NCI-H2081 treated with DMSO at 0.1 percent for 48 hours (cell line): ENCODE results near the gene LRRC30.

Experiments used
- DNase-seq: peaks from one replicate; lab custom pipeline; 2025; lab: John Stamatoyannopoulos, UW

LRRC30 gene

DNA sequence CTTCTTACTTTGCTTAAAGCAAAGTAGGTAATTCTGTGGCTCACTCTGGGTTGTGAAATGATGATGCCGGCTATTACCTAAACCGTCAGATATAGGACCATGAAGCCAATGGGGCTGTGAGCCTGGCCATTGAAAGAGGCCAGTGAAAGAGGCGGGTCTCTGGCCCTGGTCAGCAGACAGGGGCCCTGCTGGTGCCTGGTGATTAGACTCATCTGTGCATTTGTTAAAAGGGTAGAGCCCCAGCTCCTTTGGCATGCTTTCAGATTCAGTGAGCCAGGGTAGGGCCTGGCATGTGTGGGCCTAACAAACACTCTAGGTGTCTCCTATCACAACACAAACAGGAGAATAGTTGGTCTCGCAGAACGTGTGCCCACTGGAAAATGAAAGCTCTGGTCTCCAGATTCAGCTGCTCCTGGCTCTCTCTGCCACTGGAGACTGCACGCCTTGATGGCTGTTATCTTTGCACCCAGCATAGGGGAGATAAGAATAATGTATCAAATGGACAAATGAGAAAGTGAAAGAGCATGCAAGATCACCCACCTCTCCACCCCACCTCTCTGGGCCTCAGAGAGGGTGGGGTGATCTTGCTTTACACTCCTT lies 6.9 kb downstream of the LRRC30 start:
- DNase-seq = no peak

- DNase-seq = no peak
Measured at GRCh38 chr18:7242926-7243325, 12.0 kb downstream of the LRRC30 start.

- DNase-seq = no peak
Measured at GRCh38 chr18:7248877-7249276, 18.0 kb downstream of the LRRC30 start.

- no peak for DNase-seq
Measured at GRCh38 chr18:7254163-7254562, 23.3 kb downstream of the LRRC30 start.

DNA sequence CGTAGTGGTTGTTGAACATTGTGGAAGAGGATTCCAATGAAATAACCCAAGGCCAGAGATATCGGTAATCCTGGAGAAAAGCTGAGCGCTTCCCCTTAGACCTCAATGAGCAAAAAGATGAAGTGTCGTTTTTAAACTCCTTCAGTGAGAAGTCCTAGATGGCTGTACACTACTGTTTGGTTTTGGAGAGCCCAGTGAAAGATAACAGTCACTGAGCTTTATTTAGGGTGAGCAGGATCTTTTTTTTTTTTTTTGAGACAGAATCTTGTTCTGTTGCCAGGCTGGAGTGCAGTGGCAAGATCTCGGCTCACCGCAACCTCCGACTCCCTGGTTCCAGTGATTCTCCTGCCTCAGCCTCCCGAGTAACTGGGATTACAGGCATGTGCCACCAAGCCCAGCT lies 24.2 kb downstream of the LRRC30 start:
- no peak for DNase-seq

DNA sequence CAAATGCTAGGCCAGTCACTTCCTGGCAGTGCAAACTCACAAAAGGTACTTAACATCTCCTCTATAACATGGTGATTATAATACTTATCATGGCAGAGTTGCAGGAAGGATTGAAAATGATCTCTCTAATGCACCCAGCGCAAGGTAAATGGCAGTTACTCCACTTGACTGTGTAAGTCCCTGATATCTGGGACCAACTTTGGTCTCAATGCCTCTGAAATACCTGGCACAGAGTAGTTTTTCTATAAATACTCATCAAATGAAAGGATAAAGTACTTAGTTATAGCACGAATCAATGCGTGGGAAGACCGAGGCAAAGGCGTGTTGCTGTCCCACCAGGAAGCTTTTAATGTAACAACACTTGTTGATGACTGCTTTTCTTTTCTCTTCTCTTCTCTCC lies 24.8 kb downstream of the LRRC30 start:
- DNase-seq = no peak

- no peak for DNase-seq
Measured at GRCh38 chr18:7256618-7257425, 25.9 kb downstream of the LRRC30 start.

DNA sequence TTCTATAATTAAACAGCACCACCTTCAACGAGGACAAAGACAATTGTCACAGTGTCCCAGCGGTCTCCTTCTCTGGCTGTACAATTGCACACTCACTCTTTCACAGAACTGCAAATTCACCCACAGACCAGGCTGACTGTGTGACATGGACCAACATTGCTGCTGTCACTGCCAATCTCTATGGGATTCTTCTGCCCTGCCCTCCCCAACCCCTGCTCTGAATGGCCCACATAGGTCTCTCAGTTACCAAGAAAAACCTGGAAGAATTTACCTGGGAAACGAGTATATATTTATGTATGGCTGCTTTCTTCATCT lies 26.5 kb downstream of the LRRC30 start:
- DNase-seq = no peak

DNA sequence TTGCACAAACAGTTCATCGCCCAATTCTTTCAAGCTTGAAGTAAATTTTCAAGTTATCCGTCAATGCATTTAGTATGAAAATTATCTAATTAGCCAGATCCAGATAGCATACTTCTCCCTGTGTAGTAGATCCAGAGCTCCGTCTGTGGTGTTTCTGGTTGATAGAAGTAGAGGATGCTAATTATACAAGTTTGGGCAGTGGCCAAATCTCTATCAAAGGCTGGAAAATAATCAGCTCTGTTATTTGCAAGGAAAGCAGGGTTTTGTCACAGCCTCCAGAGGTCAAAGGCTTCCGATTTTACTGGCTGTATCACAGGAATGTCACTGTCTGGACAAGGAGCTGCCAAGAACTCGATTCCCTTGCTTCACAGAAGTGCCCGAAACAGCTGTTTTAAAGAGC lies 28.6 kb downstream of the LRRC30 start:
- no peak for DNase-seq

- no peak for DNase-seq
Measured at GRCh38 chr18:7261199-7261598, 30.3 kb downstream of the LRRC30 start.

DNA sequence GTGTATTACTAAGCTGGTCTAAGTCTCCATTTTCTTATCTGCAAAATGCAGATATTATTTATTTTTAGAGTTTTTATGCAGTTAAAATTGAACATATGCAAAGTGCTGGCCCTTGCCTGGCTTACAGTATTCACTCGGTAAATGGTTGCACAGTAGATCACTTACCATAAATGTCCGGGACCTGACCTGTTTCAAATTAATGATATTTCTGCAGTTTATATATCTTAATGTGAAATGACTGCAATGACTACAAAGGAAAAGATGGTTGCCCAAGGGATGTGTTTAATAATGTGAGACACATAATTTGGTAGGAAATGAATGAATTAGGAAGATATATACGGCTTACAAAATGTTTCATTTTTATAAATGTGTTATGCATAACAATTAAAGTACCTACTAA lies 37.1 kb downstream of the LRRC30 start:
- DNase-seq = no peak

- DNase-seq = no peak
Measured at GRCh38 chr18:7269942-7270341, 39.1 kb downstream of the LRRC30 start.

GRCh38 chr18:7272311-7273049 lies 41.6 kb downstream of the LRRC30 start:
- DNase-seq = no peak

- no peak for DNase-seq
Measured at GRCh38 chr18:7273301-7273921, 42.5 kb downstream of the LRRC30 start.

- no peak for DNase-seq
Measured at GRCh38 chr18:7281579-7281978, 50.7 kb downstream of the LRRC30 start.
